GM21717 (cell line): ENCODE measurements around the gene TPRA1.
"Not testable (repeated sequence)": the region's sequence is repeated elsewhere in the genome, so short reads cannot be mapped to it uniquely, and the experiment has no call there.

Experiments
- ATAC-seq: cut with Tn5 transposase; IDR thresholded peaks from one replicate; pipeline ENCODE4 v1.9.1; 2021; ENCODE audit warnings: mild to moderate bottlenecking, moderate library complexity; ENCODE audit not compliant: unreplicated experiment

Gene TPRA1

DNA sequence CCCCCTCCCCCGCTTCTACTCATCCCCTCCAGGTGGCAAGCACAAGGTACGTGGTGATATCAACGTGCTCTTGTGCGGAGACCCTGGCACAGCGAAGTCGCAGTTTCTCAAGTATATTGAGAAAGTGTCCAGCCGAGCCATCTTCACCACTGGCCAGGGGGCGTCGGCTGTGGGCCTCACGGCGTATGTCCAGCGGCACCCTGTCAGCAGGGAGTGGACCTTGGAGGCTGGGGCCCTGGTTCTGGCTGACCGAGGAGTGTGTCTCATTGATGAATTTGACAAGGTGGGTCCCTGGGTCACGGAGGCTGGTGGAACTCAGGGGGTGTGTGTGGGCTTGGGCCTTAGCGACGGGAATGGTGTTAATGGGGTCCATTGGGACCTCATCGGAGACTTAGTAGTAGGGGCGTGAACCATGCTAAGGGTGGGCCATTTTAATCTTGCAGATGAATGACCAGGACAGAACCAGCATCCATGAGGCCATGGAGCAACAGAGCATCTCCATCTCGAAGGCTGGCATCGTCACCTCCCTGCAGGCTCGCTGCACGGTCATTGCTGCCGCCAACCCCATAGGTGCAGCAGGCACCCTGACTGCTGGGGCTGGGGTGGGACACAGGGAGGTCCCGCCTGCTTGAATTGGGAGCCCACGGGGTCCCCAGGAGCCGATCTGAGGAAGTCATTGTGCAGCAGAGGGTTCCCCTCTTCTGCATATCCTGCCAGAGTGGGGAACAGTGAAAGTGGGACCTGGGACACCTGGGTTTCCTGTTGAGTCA lies 26.5 kb upstream of the TPRA1 start:
- no peak for ATAC-seq

DNA sequence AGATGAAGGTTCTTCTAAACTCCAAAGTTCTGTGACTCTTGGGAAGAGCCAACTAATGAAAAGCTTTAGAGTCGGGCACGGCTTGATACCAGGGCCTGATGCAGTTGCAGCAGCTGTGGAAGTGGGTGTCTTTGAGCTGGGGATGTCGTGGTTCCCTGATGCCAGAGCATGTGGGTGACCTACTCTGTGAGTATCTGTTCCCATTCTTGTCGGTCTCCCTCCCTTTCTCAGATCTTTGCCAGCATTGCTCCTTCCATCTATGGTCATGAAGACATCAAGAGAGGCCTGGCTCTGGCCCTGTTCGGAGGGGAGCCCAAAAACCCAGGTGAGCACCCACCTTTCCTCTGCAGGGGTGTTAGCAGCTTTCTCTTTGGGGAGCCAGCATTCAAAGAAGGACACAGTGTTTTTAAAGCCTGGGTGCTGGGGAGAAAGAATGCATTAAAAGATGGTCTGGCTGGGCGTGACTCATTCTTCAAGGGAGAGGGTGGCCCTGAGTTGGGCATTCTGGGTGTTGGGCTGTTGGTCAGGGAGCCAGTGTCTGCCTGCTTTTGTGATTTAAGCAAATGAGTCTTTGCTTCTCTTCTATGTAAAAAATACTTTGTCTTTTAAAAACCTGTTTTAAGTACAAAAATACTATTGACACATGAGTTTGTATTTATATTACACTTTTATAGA lies 25.2 kb upstream of the TPRA1 start:
- no peak for ATAC-seq

DNA sequence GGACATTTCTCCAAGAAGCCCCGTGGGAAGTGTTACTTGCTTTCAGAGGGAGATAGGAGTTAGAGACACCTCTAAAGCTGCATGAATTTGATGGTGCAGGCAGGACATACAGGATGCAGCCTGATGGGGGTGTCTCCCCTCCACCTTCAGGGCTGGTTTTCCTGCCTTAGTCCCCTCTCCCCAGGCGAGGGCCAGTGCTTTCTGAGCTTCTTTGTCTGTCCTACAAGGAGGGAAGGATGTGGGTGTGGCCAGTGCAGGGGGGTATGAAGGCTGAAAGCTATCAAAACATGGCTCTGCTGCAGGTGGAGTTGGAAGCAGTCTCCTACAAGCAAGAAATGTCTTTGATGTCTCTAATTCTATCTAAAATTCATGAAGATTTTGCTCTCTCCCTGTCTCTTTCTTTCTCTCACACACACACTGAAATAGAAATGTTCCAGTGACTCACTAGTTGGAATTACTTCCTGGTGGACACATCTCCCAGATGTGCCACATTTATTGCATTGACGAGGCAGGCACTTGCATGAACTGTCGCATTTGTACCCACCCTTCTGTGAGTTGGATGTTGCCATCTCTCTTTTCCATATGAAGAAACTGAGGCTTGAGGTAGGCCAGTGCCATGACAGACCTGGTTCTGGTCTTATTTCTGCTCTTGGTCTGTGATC lies 24.5 kb upstream of the TPRA1 start:
- ATAC-seq: no peak

DNA sequence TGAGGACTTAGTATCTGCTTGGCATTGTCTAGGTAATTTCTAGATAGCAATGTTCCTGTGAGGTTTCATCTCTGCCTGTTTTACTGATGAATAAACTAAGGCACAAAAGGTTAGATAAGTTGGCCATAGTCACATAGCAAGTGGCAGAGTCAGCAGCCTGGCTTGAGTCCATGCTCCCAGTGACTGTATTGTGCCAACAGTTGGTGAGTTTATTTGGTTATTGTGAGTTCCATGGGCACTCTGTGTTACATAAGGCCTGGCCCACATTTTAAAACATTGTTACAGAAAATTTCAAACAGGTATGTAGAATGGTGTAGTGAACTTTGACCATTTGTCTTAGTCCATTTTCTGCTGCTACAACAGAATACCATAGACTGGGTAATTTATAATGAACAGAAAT lies 22.9 kb upstream of the TPRA1 start:
- ATAC-seq: no peak

DNA sequence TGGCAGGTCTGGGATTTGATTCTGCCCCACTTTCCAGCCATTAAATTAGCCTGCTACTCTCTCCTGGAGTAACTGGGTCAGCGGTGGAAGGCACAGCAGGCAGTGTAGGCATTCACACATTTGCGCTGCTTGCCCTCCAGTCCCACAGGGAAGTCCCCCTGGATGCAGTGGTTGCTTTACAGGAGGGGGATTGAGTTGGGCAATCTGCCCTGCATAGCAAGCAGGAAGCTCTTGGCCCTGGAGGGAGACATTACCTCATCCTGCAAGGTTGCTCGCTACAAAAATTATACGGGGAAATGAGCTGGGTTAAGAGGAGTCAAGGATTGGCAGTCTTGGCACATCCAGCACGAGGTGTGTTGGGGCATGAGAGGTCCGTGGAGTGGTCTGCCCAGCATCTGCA lies 22.4 kb upstream of the TPRA1 start:
- ATAC-seq: no peak

DNA sequence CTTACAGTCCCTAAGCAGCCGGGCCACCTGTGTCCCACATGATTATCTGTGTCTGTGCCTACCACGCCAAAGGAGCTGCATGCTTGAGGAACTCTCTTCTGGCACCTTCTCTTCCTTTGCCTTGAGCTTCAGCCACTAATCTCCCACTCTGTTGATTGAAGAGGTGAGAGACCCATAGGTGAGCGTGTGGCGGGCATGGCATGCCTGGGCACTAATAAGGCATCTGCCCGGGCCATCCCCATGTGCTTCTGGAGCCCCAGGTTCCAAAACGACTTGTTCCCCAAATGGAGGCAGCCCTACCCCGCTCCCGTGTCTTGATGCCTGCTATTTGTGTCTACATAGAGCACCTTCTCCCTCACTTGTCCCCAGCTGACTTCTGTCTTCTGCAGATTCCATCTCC lies 20.7 kb upstream of the TPRA1 start:
- ATAC-seq: no peak

DNA sequence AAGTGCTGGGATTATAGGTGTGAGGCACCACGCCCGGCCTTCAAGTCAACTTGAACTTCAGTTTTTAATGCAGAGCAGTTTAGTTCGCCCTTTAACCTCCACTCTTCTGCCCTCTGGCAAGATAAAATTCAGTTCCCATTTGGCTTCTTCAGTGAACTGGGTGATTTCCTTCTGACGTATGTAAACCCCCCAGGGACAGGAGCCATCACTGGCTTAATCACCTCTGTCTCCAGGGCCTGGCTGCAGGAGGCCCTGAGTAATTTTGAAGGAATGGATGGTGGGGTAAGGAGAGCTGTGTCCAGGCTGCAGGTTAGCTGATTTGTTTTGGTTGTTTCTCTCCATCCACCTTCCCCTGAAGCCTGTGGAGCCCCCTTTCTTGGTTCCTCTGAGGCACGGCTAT lies 19.6 kb upstream of the TPRA1 start:
- no peak for ATAC-seq

DNA sequence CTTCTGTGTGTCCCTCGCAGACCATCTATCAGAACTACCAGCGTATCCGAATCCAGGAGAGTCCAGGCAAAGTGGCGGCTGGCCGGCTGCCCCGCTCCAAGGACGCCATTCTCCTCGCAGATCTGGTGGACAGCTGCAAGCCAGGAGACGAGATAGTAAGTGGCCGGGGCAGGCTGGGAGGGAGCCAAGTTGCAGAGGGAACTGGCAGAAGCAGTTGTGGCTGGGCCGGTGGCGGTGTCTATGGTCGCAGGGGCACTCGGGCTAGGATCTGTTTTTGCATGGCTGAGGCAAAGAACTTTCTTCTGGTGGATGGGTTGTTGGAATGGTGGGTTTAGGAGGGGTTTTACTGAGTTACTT lies 17.8 kb upstream of the TPRA1 start:
- ATAC-seq: no peak

DNA sequence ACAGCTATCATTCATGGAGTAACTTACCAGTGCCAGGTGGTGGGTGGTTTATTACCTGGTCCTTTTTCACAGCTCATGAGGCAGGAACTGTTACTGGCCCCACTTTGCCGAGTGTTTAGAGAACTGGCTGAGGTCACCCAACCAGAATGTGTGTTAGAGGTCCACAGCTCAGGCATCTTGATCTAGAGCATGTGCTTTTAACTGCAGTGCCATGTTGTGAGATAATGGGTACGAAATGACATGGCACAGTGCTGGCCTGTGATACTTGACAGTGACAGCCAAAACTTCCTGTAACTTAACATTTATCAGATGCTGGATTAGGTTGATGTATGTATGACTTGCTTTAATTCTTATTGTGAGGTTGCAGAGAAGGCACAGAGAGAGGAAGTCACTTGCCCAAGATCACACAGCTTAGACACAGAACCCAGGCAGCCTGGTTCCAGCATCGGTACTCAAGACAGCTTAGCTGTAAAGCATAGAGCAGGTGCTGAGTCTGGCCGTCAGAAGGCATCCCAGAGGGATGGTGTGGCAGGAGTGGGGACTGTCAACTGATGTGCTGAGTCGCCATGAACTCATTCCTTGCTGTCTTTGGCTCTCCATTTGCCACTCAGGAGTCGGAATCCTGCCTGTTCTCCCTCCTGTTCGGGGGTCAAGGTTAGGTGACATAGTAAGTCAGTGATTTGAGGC lies 17.3 kb upstream of the TPRA1 start:
- no peak for ATAC-seq

DNA sequence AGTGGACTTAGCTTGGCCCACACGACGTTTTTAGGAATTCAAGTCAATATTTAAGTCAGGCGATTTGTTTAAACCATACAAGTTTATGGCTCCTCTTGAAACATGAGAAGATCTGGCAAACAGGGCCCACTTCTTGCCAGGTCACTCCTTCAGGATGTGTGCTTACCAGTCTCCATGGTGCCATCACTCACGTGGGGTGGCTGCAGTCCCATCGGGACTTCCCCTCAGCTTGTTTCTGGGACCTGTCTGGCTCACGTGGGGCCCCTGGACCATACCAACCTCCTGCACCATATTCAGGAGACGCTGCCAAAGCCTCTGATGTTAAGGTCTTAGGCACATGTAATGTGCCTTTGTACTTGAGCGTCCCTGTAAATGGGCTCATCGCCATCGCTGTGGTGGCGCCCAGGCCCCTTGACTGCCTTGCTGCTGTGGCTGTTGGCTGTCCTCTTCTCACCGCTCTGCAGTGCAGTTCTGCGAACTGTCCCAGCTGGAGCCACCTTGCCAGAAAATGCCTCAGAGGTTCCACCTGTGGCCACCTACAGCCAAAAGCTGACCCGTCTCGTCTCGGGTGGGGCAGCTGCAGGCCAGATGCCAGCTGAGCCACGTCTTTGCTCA lies 16.6 kb upstream of the TPRA1 start:
- ATAC-seq: no peak

DNA sequence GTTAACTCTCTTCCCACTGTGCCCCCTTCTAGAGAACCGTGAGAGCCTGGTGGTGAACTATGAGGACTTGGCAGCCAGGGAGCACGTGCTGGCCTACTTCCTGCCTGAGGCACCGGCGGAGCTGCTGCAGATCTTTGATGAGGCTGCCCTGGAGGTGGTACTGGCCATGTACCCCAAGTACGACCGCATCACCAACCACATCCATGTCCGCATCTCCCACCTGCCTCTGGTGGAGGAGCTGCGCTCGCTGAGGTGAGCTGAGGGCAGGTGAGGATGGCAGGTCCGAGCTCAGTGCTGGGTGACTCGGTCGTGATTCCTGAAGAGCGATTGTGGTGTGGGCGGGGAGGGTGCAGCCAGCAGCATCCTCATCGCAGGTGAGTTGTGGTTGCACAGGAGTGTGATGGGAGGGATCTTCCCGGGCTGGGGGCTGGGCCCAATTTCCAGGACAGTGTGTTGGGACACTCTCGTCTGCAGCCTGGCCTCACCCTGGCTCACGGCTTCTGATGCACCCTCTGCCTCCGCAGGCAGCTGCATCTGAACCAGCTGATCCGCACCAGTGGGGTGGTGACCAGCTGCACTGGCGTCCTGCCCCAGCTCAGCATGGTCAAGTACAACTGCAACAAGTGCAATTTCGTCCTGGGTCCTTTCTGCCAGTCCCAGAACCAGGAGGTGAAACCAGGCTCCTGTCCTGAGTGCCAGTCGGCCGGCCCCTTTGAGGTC lies 15.7 kb upstream of the TPRA1 start:
- ATAC-seq: no peak

DNA sequence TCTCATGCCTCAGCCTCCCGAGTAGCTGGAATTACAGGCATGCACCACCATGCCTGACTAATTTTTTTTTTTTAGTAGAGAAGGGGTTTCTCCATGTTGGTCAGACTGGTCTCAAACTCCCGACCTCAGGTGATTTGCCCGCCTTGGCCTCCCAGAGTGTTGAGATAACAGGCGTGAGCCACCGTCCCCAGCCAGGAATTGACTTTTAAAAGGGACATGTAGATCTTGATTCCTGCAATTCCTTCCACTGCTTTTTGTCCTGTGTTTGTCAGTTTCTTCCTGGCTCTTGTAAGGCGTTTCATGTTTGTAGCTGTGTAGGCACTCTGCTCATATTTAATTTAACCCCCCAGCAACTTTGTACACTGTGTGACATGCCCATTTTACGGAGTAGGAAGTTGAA lies 15.0 kb upstream of the TPRA1 start:
- not testable (repeated sequence) for ATAC-seq

DNA sequence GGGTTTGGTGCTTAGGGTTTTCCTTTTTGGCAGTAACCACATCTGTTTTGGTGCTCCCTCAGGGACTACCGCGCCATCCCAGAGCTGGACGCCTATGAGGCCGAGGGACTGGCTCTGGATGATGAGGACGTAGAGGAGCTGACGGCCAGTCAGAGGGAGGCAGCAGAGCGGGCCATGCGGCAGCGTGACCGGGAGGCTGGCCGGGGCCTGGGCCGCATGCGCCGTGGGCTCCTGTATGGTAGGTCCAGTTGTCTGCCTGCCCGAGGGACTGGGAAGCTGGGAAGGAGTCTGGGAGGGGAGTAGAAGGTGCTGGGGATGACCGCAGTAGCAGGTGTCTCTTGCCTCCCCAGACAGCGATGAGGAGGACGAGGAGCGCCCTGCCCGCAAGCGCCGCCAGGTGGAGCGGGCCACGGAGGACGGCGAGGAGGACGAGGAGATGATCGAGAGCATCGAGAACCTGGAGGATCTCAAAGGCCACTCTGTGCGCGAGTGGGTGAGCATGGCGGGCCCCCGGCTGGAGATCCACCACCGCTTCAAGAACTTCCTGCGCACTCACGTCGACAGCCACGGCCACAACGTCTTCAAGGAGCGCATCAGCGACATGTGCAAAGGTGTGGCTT lies 14.1 kb upstream of the TPRA1 start:
- ATAC-seq: no peak

DNA sequence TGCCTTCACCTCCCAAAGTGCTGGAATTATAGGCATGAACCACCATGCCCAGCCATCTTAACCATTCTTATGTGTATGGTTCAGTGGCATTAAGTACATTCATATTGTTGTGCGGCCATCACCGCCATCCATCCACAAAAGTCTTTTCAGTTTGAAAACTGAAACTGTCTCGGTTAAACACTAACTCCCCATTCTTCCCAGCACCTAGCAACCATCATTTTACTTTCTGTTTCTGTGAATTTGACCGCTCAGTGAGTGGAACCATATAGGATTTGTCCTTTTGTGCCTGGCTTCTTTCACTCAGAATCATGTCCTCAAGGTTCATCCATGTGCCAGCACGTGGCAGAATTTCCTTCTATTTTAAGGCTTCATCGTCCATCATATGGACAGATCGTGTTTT lies 13.5 kb upstream of the TPRA1 start:
- no peak for ATAC-seq

DNA sequence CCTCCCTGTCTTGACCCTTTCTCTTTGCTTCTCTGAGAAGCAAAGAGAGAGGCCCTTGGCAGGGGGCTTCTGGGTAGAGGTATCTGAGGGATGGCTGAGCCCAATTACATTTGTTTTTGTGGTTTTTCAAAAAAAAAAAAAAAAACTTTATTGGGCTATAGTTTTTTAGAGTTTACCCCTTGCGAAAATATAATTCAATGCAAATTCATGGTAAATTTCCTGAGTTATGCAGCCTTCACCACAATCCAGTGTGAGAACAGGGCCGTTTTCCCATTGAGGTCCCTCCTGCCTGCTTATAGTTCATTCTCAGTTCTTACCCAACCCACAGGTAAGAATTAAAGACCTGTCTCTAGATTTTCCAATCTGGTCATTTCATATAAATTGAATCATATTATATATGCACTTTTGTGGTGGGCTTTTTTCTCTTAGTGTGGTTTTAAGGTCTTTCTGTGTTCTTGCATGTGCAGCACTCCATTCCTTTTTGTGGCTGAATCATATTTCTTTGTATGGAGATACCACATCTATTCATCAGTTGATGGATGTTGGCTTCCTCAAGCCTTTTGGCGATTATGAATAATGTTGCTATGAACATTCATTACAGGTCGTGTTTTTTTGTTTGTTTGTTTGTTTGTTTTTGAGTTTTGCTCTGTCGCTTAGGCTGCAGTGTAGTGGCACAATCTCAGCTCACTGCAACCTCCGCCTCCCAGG lies 10.4 kb upstream of the TPRA1 start:
- no peak for ATAC-seq

DNA sequence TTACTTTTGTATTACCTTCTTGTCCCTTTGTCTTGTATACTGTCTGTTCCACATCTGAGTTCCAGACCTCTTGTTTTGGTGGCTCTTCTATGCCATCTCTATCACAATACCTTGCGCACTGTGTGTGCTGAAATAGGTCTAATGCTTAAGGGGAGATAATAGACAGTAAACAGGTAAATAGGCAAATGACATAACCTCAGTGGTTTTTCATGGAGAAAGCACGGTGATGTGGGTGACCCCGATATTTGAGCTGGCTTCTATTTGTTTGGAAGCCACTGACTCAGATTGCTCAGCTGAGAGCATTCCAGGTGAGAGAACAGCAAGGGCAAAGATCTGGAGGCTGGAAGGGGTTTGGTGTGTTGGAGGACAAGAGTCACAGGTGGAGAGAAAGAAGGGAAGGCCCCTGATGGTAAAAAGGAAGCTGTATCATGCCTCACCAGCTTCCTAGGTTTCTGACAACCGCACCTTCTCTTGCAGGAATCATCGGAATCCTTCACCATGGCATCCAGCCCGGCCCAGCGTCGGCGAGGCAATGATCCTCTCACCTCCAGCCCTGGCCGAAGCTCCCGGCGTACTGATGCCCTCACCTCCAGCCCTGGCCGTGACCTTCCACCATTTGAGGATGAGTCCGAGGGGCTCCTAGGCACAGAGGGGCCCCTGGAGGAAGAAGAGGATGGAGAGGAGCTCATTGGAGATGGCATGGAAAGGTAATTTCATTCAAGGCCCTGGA lies 8.5 kb upstream of the TPRA1 start:
- no peak for ATAC-seq

DNA sequence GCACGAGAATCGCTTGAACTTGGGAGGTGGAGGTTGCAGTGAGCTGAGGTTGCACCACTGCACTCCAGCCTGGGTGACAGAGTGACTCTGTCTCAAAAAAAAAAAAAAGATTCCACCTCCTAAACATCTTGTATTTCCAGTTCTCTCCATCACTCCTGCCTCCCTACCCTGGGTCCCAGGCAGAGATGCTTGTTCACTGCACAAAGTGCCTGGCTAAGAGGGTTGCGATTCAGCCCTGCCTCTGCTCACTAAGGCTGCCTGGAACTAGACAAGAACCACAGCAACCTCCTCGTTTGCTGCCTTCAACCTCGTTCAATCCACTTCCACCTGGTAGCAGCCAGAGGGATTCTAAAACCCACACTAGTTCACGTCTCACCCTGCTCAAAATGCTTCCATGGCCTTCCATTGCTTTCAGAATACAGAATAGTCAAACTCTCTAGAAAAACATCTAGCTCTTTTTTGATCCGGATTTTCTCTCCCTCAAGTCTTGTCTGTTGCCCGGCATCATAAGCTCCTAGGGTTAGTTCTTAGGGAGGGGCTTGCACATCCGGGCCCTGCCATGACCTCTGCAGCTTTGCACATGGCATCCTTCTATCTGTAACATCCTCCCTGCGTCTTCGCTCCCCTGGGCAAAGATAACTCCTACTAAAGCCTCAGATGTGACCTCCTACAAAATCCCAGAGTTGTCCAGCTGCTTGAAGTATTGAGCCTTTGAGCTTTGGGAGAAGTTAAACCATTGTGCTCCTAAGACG lies 6.7 kb upstream of the TPRA1 start:
- no peak for ATAC-seq

DNA sequence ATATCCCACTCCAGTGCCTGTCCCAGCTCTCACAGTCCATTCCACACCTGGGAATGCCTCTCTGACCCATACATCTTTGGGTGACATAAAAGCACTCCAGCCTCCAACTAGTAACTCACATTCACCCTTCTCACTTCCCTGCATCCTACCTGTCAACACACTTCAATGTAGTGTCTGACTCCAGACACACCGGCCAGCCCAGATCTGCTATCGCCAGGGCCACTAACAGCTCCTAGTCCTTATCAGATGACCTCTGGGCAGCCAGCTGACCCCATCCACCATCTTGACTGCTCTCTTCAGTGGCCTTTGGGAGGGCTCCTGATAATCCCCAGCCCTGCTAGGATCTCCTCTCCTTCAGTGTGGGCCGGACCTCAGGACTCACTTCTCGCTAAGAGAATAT lies 4.8 kb upstream of the TPRA1 start:
- ATAC-seq: no peak
